ENCODE measurements around the gene ECI1. TPM values are rescaled to one million over a fixed set of nuclear protein-coding genes. Genes with fewer than 3 reads are reported as not detected.
A peak's percentile ranks its signal among the peaks of the same experiment; 100 is the strongest.

Gene ECI1
- total and polyA plus RNA-seq, 2 of the 13 experiments (the other 11 are each of a cell fraction or from before 2014, with no cell fraction given) = 82.0 to 102 TPM

DNA sequence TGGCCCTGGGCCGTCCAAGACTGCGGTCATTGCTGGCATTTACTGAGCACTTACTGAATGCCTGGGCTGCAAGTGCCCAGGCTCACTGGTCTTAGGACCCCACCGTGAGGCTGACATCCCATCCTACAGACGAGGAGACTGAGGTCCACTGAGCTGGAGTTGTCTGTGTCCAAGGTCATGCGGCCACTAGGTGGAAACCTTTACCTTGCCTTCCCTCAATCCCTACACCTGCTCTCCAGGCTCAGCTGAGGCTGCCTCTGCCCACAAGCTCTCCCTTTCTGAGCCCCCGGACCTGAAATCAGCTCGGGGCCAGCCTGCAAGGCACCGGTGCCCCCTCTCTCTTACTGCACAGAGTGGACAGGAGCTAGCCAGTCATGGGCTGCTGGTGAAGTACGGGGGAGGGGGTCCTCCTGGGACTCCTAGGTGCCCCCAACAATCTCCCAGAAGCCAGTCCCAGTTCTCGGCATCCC, 56.5 kb downstream of the ECI1 start:
- H2AFZ ChIP-seq (ENCODE audit: low read length) = no peak overlapping the region
- H3K4me3 ChIP-seq (replicated peaks in 1 of 3; ENCODE audit: insufficient read depth in 1 of 3, low read depth in 2 of 3, low read length in 3 of 3) = peak overlapping the region; percentile 9 to 66 (median 53); a peak in 4 of 6 replicates
- WGBS (ENCODE audit: low lambda C conversion rate) = 6% methylated on average over 6 of the region's 10 CpGs
- intact Hi-C loops (cut with micrococcal nuclease; ENCODE audit: unreplicated experiment) (loop anchor here (5.0 kb wide), 2 partner anchors 33 to 57 kb away; partner anchors contain the start of gene ECI1), in situ Hi-C loops (cut with HindIII; ENCODE audit: extremely low pct_ligation_motif_present, low pct_unique_long_range_greater_than_20kb) (no loop called here)
- peak; percentile 71 for FAIRE-seq
- peak overlapping the region; percentile 71 for H3K4me2 ChIP-seq (ENCODE audit: low read depth, low read length)
- DNase-seq (ENCODE audit: low spot score) = peak; percentile 67
- peaks cover 59% of the 10 kb centered on the region for H3K4me1 ChIP-seq (ENCODE audit: insufficient read depth, low read length)
- no peaks in the 10 kb centered on the region for H3K36me3 ChIP-seq (replicated peaks in 1 of 2; ENCODE audit: control insufficient read depth in 1 of 2, insufficient read depth in 2 of 2, low read length in 2 of 2)
- CTCF ChIA-PET (ENCODE audit: low intra/inter-chr PET ratio, low total read pairs) = interaction anchor here (1.6 kb wide), 1 partner anchor 56 kb away, joined by 6 read pairs; the partner anchor contains the start of gene ECI1
- H4K20me1 ChIP-seq (ENCODE audit: insufficient read depth, low read length) = no peaks in the 10 kb centered on the region
- H3K9ac ChIP-seq (ENCODE audit: insufficient read depth, low read depth, low read length) = peak overlapping the region; percentile 44; the same call in 1 of the 2 replicates
- BruUV-seq (replicated peaks) = no TSS peak
- POLR2A ChIA-PET = interaction anchor here (0.8 to 2.9 kb wide), 9 partner anchors 10 to 56 kb away, joined by 3 to 19 read pairs (median 4); partner anchors contain the start of genes E4F1, ECI1, PGP and TRAF7
- H3K27me3 ChIP-seq (ENCODE audit: control insufficient read depth in 1 of 2, insufficient read depth in 2 of 2, low read length in 2 of 2) = peaks cover 2 to 33% of the 10 kb centered on the region in 2 experiments; a peak in 3 of 5 replicates
- ATAC-seq = peak; percentile 68
- H3K27ac ChIP-seq (ENCODE audit: extremely low read length, insufficient read depth, low read length) = no peak overlapping the region
- H3K79me2 ChIP-seq (ENCODE audit: insufficient read depth, low read length) = no peaks in the 10 kb centered on the region
- H3K9me3 ChIP-seq (ENCODE audit: low read length) = no peaks in the 10 kb centered on the region
- TF ChIP-seq HDAC1 (CRISPR knock-in tag; IDR thresholded peaks at IDR 0.05) (peak; percentile 27; the same call in 1 of the 2 replicates), PHF8 (CRISPR knock-in tag; IDR thresholded peaks at IDR 0.05) (no peak), ZNF101 (CRISPR knock-in tag; IDR thresholded peaks at IDR 0.05; ENCODE audit: borderline replicate concordance, low read depth) (no peak), ZNF124 (CRISPR knock-in tag; IDR thresholded peaks at IDR 0.05) (no peak), MED8 (CRISPR knock-in tag; IDR thresholded peaks at IDR 0.05; ENCODE audit: insufficient replicate concordance) (no peak), ZSCAN12 (CRISPR knock-in tag; IDR thresholded peaks at IDR 0.05) (no peak), ZNF543 (CRISPR knock-in tag; IDR thresholded peaks at IDR 0.05) (0 out of 2 replicates have a peak, but pooled peaks have one; percentile 50), ZNF3 (CRISPR knock-in tag; IDR thresholded peaks at IDR 0.05) (no peak), MED1 (CRISPR knock-in tag; IDR thresholded peaks at IDR 0.05) (peak; percentile 53; the same call in 1 of the 2 replicates), GATA4 (IDR thresholded peaks at IDR 0.05; ENCODE audit: borderline replicate concordance, low read depth) (no peak), RFX3 (CRISPR knock-in tag; IDR thresholded peaks at IDR 0.05) (no peak), KAT2B (IDR thresholded peaks at IDR 0.05; ENCODE audit: borderline replicate concordance, low read depth, low read length) (no peak), ASH2L (IDR thresholded peaks at IDR 0.05; ENCODE audit: insufficient read length, low read depth, low read length) (no peak), SMARCE1 (IDR thresholded peaks at IDR 0.05; ENCODE audit: borderline replicate concordance) (no peak), SOX13 (IDR thresholded peaks at IDR 0.05) (no peak), SOX13 (CRISPR knock-in tag; conservative IDR thresholded peaks at IDR 0.05 in 1 of 2, IDR thresholded peaks at IDR 0.05 in 1 of 2) (no peak), EZH2 (conservative IDR thresholded peaks at IDR 0.05; ENCODE audit: low read depth, low read length) (no peak), CREB1 (IDR thresholded peaks at IDR 0.05) (no peak), CREB1 (CRISPR knock-in tag; IDR thresholded peaks at IDR 0.05) (no peak), MXI1 (IDR thresholded peaks at IDR 0.05; ENCODE audit: borderline replicate concordance, low read depth, low read length) (peak; percentile 16; the same call in 1 of the 3 replicates)
- TF ChIP-seq, protein P1, sequence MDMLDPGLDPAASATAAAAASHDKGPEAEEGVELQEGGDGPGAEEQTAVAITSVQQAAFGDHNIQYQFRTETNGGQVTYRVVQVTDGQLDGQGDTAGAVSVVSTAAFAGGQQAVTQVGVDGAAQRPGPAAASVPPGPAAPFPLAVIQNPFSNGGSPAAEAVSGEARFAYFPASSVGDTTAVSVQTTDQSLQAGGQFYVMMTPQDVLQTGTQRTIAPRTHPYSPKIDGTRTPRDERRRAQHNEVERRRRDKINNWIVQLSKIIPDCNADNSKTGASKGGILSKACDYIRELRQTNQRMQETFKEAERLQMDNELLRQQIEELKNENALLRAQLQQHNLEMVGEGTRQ (IDR thresholded peaks at IDR 0.05; ENCODE audit: low read depth, low read length) = no peak
- TF ChIP-seq, protein P1 (CRISPR knock-in tag; IDR thresholded peaks at IDR 0.05; ENCODE audit: borderline replicate concordance) = no peak
- TF ChIP-seq, protein P2, sequence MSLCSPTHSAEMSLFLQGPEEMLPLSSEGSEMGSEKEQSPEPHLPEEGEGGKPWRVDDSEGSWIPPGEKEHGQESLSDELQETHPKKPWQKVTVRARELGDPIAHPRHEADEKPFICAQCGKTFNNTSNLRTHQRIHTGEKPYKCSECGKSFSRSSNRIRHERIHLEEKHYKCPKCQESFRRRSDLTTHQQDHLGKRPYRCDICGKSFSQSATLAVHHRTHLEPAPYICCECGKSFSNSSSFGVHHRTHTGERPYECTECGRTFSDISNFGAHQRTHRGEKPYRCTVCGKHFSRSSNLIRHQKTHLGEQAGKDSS (CRISPR knock-in tag; IDR thresholded peaks at IDR 0.05; ENCODE audit: borderline replicate concordance, low read depth) = 0 out of 2 replicates have a peak, but pooled peaks have one; percentile 39
- TF ChIP-seq, protein P3, sequence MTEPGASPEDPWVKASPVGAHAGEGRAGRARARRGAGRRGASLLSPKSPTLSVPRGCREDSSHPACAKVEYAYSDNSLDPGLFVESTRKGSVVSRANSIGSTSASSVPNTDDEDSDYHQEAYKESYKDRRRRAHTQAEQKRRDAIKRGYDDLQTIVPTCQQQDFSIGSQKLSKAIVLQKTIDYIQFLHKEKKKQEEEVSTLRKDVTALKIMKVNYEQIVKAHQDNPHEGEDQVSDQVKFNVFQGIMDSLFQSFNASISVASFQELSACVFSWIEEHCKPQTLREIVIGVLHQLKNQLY (CRISPR knock-in tag; IDR thresholded peaks at IDR 0.05) = no peak

Data from HepG2 (cell line).